HG03108 (cell line): ENCODE measurements around the gene SPDYE11.
"Not testable (repeated sequence)": the region's sequence is repeated elsewhere in the genome, so short reads cannot be mapped to it uniquely, and the experiment has no call there.

Experiments used
- ATAC-seq: cut with Tn5 transposase; IDR thresholded peaks from one replicate; pipeline ENCODE4 v1.9.1; 2021; ENCODE audit warnings: moderate library complexity; ENCODE audit not compliant: unreplicated experiment

Gene SPDYE11

GRCh38 chr7:73057811-73058210 is at the start of gene SPDYE11:
Gene SPDYE11 (minus strand): TSS chr7:73057911. CDS start chr7:73056111, 1,800 bp downstream.
- not testable (repeated sequence) for ATAC-seq

- ATAC-seq, result not testable (repeated sequence)
Observed at GRCh38 chr7:73085938-73086337, 28.2 kb upstream of the SPDYE11 start, which contains the start of gene SPDYE9. Gene SPDYE9 (minus strand): TSS chr7:73086038. CDS start chr7:73084238, 1,800 bp downstream.

- ATAC-seq, result not testable (repeated sequence)
Observed at GRCh38 chr7:73029666-73030065, 28.0 kb downstream of the SPDYE11 start, which contains the start of gene SPDYE8. Gene SPDYE8 (minus strand): TSS chr7:73029766. CDS start chr7:73027966, 1,800 bp downstream.

- ATAC-seq, result not testable (repeated sequence)
Observed at GRCh38 chr7:73006491-73006890, 51.2 kb downstream of the SPDYE11 start.

GRCh38 chr7:73005693-73006447 is 51.8 kb downstream of the SPDYE11 start:
- ATAC-seq, result peak; percentile 67

GRCh38 chr7:73005356-73005692 is 52.4 kb downstream of the SPDYE11 start:
- peak; percentile 89 for ATAC-seq

- not testable (repeated sequence) for ATAC-seq
Observed at GRCh38 chr7:72997887-72998468, 59.7 kb downstream of the SPDYE11 start.
